Memory B cell (primary cell): Measurements from ENCODE around the gene PRODH2.
"Not testable (repeated sequence)": the region's sequence is repeated elsewhere in the genome, so short reads cannot be mapped to it uniquely, and the experiment has no call there.

Experiments
- ATAC-seq: fragments of 150-1000 bp; cut with Tn5 transposase; 2 replicates; pipeline ENCODE4 v1.10.0; 2021; ENCODE audit warnings: low read depth, mild to moderate bottlenecking, moderate library complexity
- DNase-seq, 2 donors: peaks; one replicate each; pipeline ENCODE4 v3.0.0; 2022; ENCODE audit warnings: low spot score in 2 of 2
- H3K27ac Mint-ChIP-seq: one replicate; pipeline ENCODE4 v1.8.0; 2022; ENCODE audit warnings: mild to moderate bottlenecking, moderate library complexity, mixed read lengths
- H3K27me3 Mint-ChIP-seq: one replicate; pipeline ENCODE4 v1.8.0; 2022; ENCODE audit warnings: mixed read lengths
- H3K36me3 Mint-ChIP-seq: one replicate; pipeline ENCODE4 v1.8.0; 2022; ENCODE audit warnings: mild to moderate bottlenecking, mixed read lengths
- H3K4me1 Mint-ChIP-seq: one replicate; pipeline ENCODE4 v1.8.0; 2022; ENCODE audit warnings: mixed read lengths
- H3K4me3 Mint-ChIP-seq: one replicate; pipeline ENCODE4 v1.8.0; 2022; ENCODE audit warnings: mild to moderate bottlenecking, moderate library complexity, mixed read lengths
- H3K9me3 Mint-ChIP-seq: one replicate; pipeline ENCODE4 v1.8.0; 2022; ENCODE audit warnings: mixed read lengths

PRODH2 gene

DNA sequence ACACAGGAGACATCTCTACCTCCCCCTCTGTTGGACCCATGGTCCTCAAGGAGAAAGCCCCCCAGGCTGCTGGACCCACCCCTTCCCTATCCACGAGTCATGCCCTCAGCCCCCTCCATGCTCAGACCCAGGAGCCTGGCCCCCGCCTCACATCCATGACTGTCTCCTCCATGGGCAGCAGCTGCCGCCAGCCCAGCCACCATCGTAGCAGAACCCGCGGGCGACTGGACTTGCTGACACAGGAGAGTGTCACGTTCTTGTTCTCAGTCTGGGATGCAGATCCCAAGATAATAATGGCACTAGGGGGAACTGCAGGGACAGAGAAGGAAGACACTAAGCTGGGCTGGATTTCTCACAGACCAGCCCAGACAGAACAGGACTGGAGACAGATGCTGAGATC is 35.8 kb upstream of the PRODH2 start:
- no peak overlapping the region for H3K27ac Mint-ChIP-seq
- peaks cover 4% of the 10 kb centered on the region for H3K9me3 Mint-ChIP-seq
- peaks cover 3% of the 10 kb centered on the region for H3K36me3 Mint-ChIP-seq
- peaks cover 35% of the 10 kb centered on the region for H3K27me3 Mint-ChIP-seq
- no peak overlapping the region for H3K4me3 Mint-ChIP-seq
- ATAC-seq (no peak), DNase-seq (no peak)
- peaks cover 10% of the 10 kb centered on the region for H3K4me1 Mint-ChIP-seq

DNA sequence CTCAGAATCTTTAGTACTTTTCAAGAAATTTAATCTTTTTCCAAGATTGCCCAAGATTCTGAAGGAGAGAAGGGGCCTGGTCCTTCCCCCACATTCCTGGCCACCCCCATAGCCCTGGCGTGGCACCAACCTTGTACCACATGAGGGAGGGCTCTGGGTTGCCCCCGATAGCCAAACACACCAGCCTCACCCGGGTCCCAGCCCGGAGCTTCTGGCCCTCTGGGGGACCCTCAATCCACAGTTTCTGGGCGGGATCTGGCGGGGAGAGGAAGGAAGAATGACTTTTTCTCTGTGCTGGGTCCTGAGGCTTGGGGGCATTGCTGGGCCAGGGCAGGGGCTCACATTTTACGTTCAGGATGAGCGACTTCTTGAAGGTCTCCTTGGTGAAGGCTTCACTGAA is 35.3 kb upstream of the PRODH2 start:
- H3K27ac Mint-ChIP-seq, result no peak overlapping the region
- peaks cover 6% of the 10 kb centered on the region for H3K9me3 Mint-ChIP-seq
- peaks cover 38% of the 10 kb centered on the region for H3K27me3 Mint-ChIP-seq
- no peak overlapping the region for H3K4me3 Mint-ChIP-seq
- H3K4me1 Mint-ChIP-seq, result peaks cover 10% of the 10 kb centered on the region
- DNase-seq (no peak), ATAC-seq (no peak)
- peaks cover 6% of the 10 kb centered on the region for H3K36me3 Mint-ChIP-seq

DNA sequence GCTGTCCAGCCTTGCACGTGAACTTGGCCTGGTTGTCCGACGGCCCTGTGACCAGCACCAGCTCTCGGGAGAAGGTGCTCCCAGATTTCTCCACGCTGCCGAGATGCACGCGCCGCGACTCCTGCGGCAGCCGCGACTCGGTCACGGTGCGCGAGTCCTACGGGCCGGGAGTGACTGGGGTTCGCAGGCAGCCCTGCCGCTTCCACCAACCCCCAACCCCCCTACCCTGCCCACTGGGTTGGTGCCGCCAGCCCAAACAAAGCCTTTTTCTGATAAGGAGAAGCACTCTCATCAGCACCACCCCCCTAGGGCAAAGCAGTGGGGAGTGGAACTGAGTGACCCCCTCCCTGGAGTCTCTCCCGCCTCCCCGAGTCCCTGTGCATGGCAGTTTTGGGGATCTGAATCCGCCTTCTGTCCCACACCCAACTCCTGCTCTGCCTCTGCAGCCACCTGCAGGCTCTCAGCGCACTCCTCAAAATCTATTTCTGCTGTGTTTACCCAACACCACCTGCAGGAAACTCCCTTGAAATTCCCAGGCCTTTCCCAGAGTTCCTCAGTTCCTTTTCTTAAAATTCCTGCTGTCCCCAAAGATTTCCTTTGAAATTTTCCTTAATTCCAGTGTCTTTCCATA is 33.5 kb upstream of the PRODH2 start:
- ATAC-seq (peak; percentile 58), DNase-seq (no peak)
- peaks cover 10% of the 10 kb centered on the region for H3K36me3 Mint-ChIP-seq
- no peak overlapping the region for H3K27ac Mint-ChIP-seq
- peaks cover 11% of the 10 kb centered on the region for H3K9me3 Mint-ChIP-seq
- H3K4me1 Mint-ChIP-seq, result peaks cover 10% of the 10 kb centered on the region
- peak overlapping the region; percentile 30 for H3K4me3 Mint-ChIP-seq
- H3K27me3 Mint-ChIP-seq, result peaks cover 42% of the 10 kb centered on the region

DNA sequence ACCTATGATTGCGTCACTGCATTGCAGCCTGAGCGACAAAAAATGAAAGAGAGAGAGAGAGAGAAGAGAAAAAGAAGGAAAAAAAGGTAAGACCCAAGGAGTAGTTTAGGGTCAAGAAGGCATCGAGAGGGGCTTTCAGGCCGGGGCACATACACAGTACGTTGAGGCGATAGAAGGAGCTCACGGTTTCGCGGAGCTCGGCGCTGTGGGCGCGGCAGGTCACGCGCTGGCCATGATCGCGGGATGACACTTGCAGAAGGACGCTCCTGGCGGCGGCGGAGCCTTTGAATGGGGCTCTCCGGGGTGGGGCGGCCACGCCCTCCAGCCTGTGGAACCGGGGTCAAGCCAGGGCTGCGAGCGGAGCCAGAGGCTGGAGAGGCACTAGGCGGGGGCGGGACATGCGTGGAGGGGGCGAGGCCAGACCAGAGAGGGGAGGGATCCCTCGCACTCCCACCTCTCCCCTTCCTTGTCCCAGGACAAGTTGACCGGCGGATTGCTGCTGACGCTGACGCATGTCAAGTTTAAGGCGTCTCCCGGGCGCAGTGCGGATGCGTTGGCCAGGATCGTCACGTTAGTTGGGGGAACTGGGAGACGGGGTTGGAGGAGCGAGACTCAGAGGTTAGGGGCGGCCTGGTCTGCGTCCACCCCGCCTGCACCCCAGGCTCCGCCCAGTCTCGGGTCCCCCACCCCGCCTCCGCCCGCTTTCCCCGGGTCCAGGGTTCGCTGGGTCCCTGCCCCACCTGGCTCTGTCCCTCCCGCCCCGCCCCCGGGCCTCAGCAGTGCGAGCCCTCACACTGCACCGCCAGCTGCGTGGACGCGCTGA is 32.8 kb upstream of the PRODH2 start:
- DNase-seq (no peak), ATAC-seq (peak; percentile 42)
- H3K27me3 Mint-ChIP-seq, result peaks cover 37% of the 10 kb centered on the region
- peaks cover 11% of the 10 kb centered on the region for H3K9me3 Mint-ChIP-seq
- peak overlapping the region; percentile 45 for H3K4me3 Mint-ChIP-seq
- H3K4me1 Mint-ChIP-seq, result peaks cover 10% of the 10 kb centered on the region
- peaks cover 10% of the 10 kb centered on the region for H3K36me3 Mint-ChIP-seq
- no peak overlapping the region for H3K27ac Mint-ChIP-seq

DNA sequence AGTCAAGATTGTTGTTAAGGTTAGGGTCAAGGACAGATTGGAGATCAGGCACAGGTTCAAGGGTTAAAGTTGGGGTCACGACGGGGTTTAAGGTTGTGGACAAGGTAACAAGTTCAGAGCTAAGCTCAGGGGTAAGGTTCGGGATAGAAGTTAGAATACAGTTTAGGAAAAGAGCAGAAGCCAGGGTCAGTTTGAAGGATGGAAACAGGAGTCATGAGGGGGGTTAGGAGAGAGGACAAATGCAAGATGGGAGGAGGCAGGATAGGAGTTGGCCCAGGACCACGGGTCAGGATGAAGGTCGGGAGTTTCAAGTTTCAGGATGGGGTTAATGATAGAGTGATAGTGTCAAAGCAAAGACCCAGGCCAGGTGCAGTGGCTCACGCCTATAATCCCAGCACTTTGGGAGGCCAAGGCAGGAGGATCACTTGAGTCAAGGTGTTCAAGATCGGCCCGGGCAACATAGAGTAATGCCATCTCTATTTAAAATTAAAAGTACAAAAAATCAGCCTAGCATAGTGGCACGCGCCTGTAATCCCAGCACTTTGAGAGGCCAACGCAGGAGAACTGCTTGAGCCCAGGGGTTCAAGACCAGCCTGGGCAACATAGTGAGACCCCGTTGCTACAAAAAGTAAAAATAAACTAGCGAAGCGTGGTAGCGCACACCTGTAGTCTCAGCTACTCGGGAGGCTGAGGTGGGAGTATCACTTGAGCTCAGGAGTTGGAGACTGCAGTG is 32.0 kb upstream of the PRODH2 start:
- Mint-ChIP-seq H3K27me3 (peaks cover 37% of the 10 kb centered on the region), H3K36me3 (peaks cover 10% of the 10 kb centered on the region), H3K27ac (no peak overlapping the region), H3K4me1 (peaks cover 10% of the 10 kb centered on the region), H3K4me3 (peak overlapping the region; percentile 17), H3K9me3 (peaks cover 11% of the 10 kb centered on the region)
- ATAC-seq, result no peak
- no peak for DNase-seq

DNA sequence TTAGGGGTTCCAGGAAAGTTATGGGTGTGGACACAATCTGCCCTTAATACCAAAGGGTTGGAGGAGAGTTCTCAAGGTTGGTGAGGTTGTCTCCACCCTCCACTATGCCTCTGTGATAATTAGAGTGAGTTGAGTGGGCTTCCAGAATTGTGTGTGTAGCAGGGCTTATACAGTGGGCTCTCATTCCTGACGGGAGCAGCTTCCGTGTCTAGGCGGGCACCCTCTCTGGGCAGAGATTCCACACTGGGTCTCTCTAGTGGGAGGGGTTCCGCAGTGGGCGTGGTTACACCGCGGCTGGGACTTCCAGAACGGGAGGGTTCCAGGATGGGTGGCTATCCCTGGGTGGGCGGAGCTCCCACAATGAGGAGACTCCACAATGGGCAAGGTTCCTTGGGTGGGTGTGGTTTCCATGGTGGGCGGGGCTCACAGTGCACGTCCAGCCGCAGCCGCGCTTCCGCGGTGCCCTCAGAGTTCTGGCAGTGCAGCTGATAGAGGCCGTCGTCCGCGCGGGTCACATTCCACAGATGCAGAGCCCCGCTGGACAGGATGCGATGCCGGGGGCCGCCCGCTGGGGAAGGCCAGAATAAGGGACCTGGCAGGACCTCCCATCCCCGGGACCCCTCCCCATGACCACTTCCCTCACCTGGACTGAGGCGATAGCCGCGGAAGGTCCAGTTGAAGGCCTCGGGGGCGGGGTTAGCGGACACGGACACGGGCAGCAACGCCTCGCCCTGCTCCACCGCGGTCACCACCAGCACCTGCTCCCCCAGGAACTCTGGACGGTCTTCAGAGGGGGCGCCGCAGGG is 31.2 kb upstream of the PRODH2 start:
- H3K9me3 Mint-ChIP-seq, result peaks cover 11% of the 10 kb centered on the region
- peaks cover 35% of the 10 kb centered on the region for H3K27me3 Mint-ChIP-seq
- ATAC-seq (no peak), DNase-seq (no peak)
- no peak overlapping the region for H3K4me3 Mint-ChIP-seq
- H3K27ac Mint-ChIP-seq, result no peak overlapping the region
- peaks cover 10% of the 10 kb centered on the region for H3K36me3 Mint-ChIP-seq
- H3K4me1 Mint-ChIP-seq, result peaks cover 10% of the 10 kb centered on the region

DNA sequence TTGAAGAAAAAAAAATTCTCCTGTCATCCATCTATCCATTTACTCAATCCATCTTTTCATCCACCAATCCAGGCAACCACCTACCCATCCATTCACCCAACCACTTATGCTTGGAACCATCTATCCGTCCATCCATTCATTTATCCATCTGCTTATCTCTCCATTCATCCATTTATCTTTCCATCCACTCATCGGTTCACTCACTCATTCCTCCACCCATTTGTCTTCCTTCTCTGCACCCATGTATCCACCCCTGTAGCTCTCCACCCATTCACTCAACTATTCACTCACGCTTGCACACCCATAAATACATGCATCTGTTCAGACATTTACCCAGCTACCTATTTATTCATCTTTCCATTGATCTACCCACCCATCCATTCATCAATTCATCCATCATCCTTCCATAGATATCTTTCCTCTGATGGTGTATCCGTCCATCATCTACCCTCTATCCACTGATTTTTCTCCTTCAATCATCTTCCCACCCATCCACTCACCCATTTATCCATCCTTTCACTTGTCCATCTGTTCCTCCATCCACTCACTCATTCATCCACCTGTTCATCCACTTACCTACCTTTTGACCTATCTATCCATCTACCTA is 30.1 kb upstream of the PRODH2 start:
- no peak for DNase-seq
- Mint-ChIP-seq H3K27ac (no peak overlapping the region), H3K4me3 (no peak overlapping the region), H3K9me3 (peaks cover 11% of the 10 kb centered on the region), H3K27me3 (peaks cover 32% of the 10 kb centered on the region), H3K36me3 (peaks cover 10% of the 10 kb centered on the region), H3K4me1 (peaks cover 10% of the 10 kb centered on the region)
- ATAC-seq, result no peak

DNA sequence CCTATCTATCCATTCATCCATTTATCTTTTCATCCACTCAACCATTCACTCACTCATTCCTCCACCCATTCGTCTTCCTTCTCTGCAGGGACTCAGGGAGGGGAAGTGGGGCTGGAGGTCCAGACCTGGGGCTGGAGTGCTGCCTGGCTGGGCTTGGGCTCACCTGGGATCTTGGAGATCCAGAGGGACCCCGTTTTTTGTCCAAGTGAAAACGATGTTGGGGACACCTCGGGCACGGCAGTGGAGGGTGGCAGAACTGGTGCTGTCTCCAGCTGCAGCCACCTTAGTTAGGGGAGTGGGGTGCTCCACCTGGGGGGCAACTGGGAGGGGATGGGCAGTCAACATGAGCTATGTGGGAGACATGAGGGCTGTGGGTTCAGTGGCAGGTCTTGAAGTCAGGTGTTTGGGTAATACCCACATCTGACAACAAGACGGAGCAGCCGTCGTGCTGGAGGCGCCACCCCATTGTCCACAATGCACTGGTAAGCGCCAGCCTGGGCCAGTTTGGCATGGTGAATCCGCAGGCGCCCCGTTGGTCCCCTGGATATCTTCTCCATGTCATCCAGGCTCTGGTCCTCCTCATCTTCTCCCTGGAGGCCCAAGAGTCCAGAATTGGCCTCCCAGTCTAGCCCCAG is 29.4 kb upstream of the PRODH2 start:
- Mint-ChIP-seq H3K4me1 (peaks cover 10% of the 10 kb centered on the region), H3K4me3 (no peak overlapping the region), H3K27me3 (peaks cover 34% of the 10 kb centered on the region), H3K9me3 (peaks cover 11% of the 10 kb centered on the region), H3K27ac (no peak overlapping the region), H3K36me3 (peaks cover 10% of the 10 kb centered on the region)
- DNase-seq, result no peak
- ATAC-seq, result no peak

DNA sequence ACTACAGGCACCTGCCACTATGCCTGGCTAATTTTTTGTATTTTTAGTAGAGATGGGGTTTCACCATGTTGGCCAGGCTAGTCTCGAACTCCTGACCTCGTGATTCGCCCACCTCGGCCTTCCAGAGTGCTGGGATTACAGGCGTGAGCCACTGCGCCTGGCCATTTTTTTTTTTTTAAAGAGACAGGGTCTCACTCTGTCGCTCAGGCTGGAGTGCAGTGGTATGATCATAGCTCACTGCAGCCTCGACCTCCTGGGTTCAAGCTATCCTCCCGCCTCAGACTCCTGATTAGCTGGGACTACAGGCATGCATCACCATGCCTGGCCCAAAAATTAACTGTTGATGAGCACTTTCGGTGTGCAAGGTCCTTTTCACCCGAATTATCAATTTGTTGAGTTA is 23.5 kb upstream of the PRODH2 start:
- not testable (repeated sequence) for H3K36me3 Mint-ChIP-seq, H3K9me3 Mint-ChIP-seq, DNase-seq, H3K4me1 Mint-ChIP-seq, H3K27ac Mint-ChIP-seq, ATAC-seq, H3K4me3 Mint-ChIP-seq
- peaks cover 16% of the 10 kb centered on the region for H3K27me3 Mint-ChIP-seq

DNA sequence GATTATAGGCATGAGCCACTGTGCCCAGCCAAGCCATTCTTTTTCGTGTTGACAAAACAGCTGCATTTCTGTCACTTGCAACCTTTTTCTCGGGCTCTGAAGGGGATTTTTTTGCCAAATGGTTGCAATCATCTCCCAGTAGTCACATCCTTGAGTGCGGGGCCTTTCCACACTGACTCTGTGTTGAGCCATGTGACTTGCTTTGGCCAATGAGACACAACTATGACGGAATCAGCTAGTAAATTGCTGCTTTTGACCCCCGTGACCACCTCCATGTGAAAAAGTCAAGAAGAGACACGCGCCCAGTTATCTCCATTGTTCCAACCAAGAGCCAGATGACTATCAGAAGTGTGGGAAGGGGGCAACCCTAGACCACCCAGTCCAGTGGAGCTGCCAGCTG is 21.3 kb upstream of the PRODH2 start:
- peaks cover 17% of the 10 kb centered on the region for H3K27me3 Mint-ChIP-seq
- no peaks in the 10 kb centered on the region for H3K9me3 Mint-ChIP-seq
- no peak overlapping the region for H3K4me3 Mint-ChIP-seq
- no peaks in the 10 kb centered on the region for H3K4me1 Mint-ChIP-seq
- no peak overlapping the region for H3K27ac Mint-ChIP-seq
- ATAC-seq (no peak), DNase-seq (no peak)
- no peaks in the 10 kb centered on the region for H3K36me3 Mint-ChIP-seq

DNA sequence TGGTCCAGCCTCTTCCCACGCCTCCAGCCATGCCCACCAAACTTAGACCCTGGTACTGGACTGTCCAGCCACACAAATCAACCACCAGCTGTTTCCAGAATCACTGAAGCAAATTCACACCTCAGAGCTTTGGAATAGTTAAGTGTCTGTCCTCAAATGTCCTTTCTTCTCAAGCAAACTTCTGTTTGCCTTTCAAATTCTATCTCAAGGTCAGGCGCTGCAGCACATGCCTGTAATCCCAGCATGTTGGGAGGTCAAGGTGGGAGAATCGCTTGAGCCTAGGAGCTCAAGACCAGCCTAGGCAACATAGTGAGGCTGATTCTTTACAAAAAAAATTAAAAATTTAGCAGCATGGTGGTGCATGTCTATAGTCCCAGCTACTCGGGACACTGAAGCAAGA is 19.4 kb upstream of the PRODH2 start:
- no peak for ATAC-seq
- H3K36me3 Mint-ChIP-seq, result no peaks in the 10 kb centered on the region
- H3K27ac Mint-ChIP-seq, result no peak overlapping the region
- DNase-seq, result no peak
- no peaks in the 10 kb centered on the region for H3K4me1 Mint-ChIP-seq
- no peak overlapping the region for H3K4me3 Mint-ChIP-seq
- peaks cover 21% of the 10 kb centered on the region for H3K27me3 Mint-ChIP-seq
- no peaks in the 10 kb centered on the region for H3K9me3 Mint-ChIP-seq

DNA sequence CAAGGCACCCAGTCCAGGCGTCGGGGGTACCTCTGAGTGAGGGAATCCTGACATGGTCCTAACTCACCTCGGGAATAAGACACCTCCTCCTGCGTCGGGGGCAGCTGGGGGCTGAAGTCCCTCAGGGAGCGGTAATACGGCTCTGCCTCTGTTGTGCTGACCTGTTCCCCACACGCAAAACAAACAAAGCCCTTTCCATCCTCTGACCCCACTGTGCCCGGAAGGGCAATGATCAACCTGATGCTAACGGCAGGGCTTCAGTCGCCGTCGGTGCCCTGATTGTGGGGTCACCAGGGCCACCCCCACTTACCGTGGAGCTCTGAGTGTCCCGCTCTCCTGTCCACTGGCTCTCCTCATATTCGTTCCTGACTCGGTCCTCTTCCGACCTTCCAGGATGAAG is 18.3 kb upstream of the PRODH2 start:
- H3K27me3 Mint-ChIP-seq, result peaks cover 21% of the 10 kb centered on the region
- no peaks in the 10 kb centered on the region for H3K4me1 Mint-ChIP-seq
- ATAC-seq (no peak), DNase-seq (no peak)
- no peak overlapping the region for H3K27ac Mint-ChIP-seq
- H3K4me3 Mint-ChIP-seq, result no peak overlapping the region
- H3K9me3 Mint-ChIP-seq, result no peaks in the 10 kb centered on the region
- no peaks in the 10 kb centered on the region for H3K36me3 Mint-ChIP-seq

DNA sequence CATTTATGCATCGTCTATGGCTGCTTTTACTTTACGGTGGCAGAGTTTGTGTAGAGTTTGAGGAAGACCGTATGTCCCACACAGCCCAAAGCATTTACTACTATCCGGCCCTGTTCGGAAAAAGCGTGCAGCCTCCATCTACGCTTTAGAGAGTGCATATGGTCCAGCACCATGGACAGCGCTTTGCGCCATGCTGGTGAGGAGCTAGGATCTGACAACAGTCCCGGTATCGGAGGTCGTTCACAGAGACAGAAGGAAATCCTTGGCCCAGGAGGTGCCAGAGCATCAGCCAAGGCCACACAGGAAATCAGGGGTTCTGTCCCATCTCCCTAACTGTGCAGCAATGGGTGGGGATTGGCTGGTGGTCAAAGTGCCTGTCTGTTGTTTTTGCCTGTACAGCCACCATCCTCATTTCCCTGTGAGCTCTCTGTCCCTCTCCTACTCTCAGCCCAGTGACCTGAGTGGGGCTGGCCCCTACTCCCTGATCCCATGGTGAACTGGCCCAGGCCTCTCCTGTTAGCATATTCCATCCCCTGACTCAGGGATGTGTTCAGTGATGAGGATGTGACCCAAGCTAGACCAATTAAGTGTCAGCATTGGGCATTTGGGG is 16.2 kb upstream of the PRODH2 start:
- H3K4me3 Mint-ChIP-seq, result no peak overlapping the region
- no peaks in the 10 kb centered on the region for H3K36me3 Mint-ChIP-seq
- ATAC-seq, result peak; percentile 42
- peak in 1 of 2 donors; percentile 47 for DNase-seq
- no peaks in the 10 kb centered on the region for H3K9me3 Mint-ChIP-seq
- no peak overlapping the region for H3K27ac Mint-ChIP-seq
- H3K27me3 Mint-ChIP-seq, result peaks cover 19% of the 10 kb centered on the region
- no peaks in the 10 kb centered on the region for H3K4me1 Mint-ChIP-seq
